Measurements from ENCODE around the gene PTGIR. TPM values are rescaled to one million over a fixed set of nuclear protein-coding genes. Genes with fewer than 3 reads are reported as not detected.

PTGIR gene
- total RNA-seq, 1 donor from 2014 or later = 0.25 TPM

Other genes starting within 250 kb of the PTGIR start
- 2.5 TPM for gene CCDC8, start 211.5 kb downstream of the PTGIR start, total RNA-seq
- 23.4 TPM for gene PNMA8C, start 196.2 kb downstream of the PTGIR start, total RNA-seq
- 69.3 TPM for gene PNMA8A, start 153.5 kb downstream of the PTGIR start, total RNA-seq
- gene PNMA8B, start 129.2 kb downstream of the PTGIR start, total RNA-seq = 16.7 TPM
- gene CALM3, start 23.8 kb downstream of the PTGIR start, total RNA-seq = 257 TPM
- not detected for gene GNG8, start 11.1 kb upstream of the PTGIR start, total RNA-seq
- 14.5 TPM for gene DACT3, start 36.1 kb upstream of the PTGIR start, total RNA-seq
- 8.9 TPM for gene PRKD2, start 92.0 kb upstream of the PTGIR start, total RNA-seq
- 8.6 TPM for gene FKRP, start 121.0 kb upstream of the PTGIR start, total RNA-seq
- gene STRN4, start 121.4 kb upstream of the PTGIR start, total RNA-seq = 89.5 TPM
- 2.2 TPM for gene SLC1A5, start 163.5 kb upstream of the PTGIR start, total RNA-seq
- gene AP2S1, start 225.8 kb upstream of the PTGIR start, total RNA-seq = 43.0 TPM
- 89.5 TPM for gene ARHGAP35, start 235.9 kb upstream of the PTGIR start, total RNA-seq